ENCODE measurements around the gene EXTL1. TPM values are rescaled to one million over a fixed set of nuclear protein-coding genes. Genes with fewer than 3 reads are reported as not detected.

Gene EXTL1
- polyA plus RNA-seq, 1 of the 3 experiments (the other 2 are of a cell fraction), result 0.58 TPM

DNA sequence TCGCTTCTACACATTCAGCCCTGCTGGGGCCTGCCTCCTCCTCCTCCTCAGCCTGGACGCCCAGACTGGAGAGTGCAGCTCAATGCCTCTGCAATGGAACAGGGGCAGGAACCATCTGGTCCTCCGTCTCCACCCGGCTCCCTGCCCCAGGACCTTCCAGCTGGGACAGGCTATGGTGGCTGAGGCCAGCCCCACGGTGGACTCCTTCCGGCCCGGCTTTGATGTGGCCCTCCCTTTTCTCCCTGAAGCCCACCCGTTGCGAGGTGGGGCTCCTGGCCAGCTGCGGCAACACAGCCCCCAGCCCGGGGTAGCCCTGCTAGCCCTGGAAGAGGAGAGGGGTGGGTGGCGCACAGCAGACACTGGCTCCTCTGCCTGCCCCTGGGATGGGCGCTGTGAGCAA is 1.4 kb downstream of the EXTL1 start:
- H3K9me2 ChIP-seq, result no peaks in the 10 kb centered on the region
- no peak overlapping the region for H3K9ac ChIP-seq
- H2AFZ ChIP-seq (ENCODE audit: low read depth), result no peak overlapping the region
- ChIA-PET CTCF (interaction anchor here (0.9 to 2.8 kb wide), 2 partner anchors 12 to 13 kb away, joined by 3 to 12 read pairs; no protein-coding TSS in a partner anchor), POLR2A (no interaction called here)
- no peaks in the 10 kb centered on the region for H3F3A ChIP-seq (replicated peaks; ENCODE audit: insufficient read depth)
- H4K20me1 ChIP-seq (ENCODE audit: insufficient read depth), result no peaks in the 10 kb centered on the region
- H3K27ac ChIP-seq (ENCODE audit: low read depth in 2 of 2, low read length in 1 of 2), result peak overlapping the region in 1 of 2 experiments; percentile 95; a peak in 2 of 4 replicates
- H3K27me3 ChIP-seq (ENCODE audit: insufficient read depth), result no peaks in the 10 kb centered on the region
- H3K4me1 ChIP-seq (ENCODE audit: control insufficient read depth in 1 of 2, insufficient read depth in 2 of 2, low read depth in 1 of 2, low read length in 1 of 2), result peaks cover 0 to 34% of the 10 kb centered on the region in 2 experiments; a peak in 1 of 4 replicates
- 89% methylated on average over 7 of the region's 13 CpGs for WGBS (ENCODE audit: low lambda C conversion rate)
- no peak overlapping the region for H3K4me3 ChIP-seq (ENCODE audit: low read depth in 2 of 2, low read length in 1 of 2)
- no peak for TF ChIP-seq MEF2A (IDR thresholded peaks at IDR 0.05; ENCODE audit: borderline replicate concordance, low read depth)
- no peak for TF ChIP-seq TCF12 (IDR thresholded peaks at IDR 0.05)
- TF ChIP-seq USF1 (IDR thresholded peaks at IDR 0.05; ENCODE audit: borderline replicate concordance, low read depth), result no peak
- TF ChIP-seq TAF1 (IDR thresholded peaks at IDR 0.05; ENCODE audit: borderline replicate concordance, low read depth, low read length), result no peak
- no peak for TF ChIP-seq RFX5 (IDR thresholded peaks at IDR 0.05; ENCODE audit: low read length)
- TF ChIP-seq RCOR1 (IDR thresholded peaks at IDR 0.05; ENCODE audit: low read length), result no peak
- no peak for TF ChIP-seq CHD2 (IDR thresholded peaks at IDR 0.05; ENCODE audit: low read length, partially characterized antibody)
- no peak for TF ChIP-seq GATA2 (CRISPR knock-in tag; IDR thresholded peaks at IDR 0.05)
- no peak for TF ChIP-seq FOXJ3 (CRISPR knock-in tag; IDR thresholded peaks at IDR 0.05)
- H3K9me3 ChIP-seq, result no peaks in the 10 kb centered on the region
- H3K36me3 ChIP-seq (replicated peaks in 1 of 2; ENCODE audit: control insufficient read depth in 1 of 2, insufficient read depth in 2 of 2, low read length in 1 of 2), result no peaks in the 10 kb centered on the region
- H3K79me2 ChIP-seq (ENCODE audit: insufficient read depth), result no peaks in the 10 kb centered on the region
- peak overlapping the region; percentile 71; the same call in 1 of the 2 replicates for H3K4me2 ChIP-seq
- DNase-seq, result no peak

DNA sequence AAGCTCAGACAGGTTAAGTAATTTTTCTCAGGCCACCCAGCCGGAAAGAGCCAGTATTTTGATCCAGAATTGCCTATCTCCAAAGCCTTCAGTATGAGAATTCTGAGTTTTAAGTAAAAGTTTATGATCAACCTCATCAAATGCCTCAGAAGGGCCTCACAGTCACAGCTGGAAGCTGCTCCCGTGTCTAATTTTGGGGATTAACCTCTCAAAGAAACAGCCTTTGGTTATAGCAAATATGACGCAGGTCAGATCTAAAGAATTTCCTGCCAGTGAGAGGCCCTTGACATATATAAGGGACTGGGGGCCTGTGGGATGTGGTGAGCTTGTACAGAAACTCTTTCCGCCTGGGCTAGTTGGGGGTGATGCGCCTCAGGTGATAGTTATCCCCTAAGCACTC is 2.3 kb downstream of the EXTL1 start:
- no peaks in the 10 kb centered on the region for H4K20me1 ChIP-seq (ENCODE audit: insufficient read depth)
- no peaks in the 10 kb centered on the region for H3K9me2 ChIP-seq
- H2AFZ ChIP-seq (ENCODE audit: low read depth), result no peak overlapping the region
- H3K9me3 ChIP-seq, result no peaks in the 10 kb centered on the region
- peak overlapping the region; percentile 11; the same call in 1 of the 2 replicates for H3K4me2 ChIP-seq
- ChIA-PET CTCF (interaction anchor here (0.9 to 2.8 kb wide), 3 partner anchors 11 to 146 kb away, joined by 3 to 12 read pairs (median 4); partner anchors contain the start of gene ZNF593), POLR2A (no interaction called here)
- no peaks in the 10 kb centered on the region for H3K27me3 ChIP-seq (ENCODE audit: insufficient read depth)
- WGBS (ENCODE audit: low lambda C conversion rate), result 94% methylated on average over 5 of the region's 5 CpGs
- no peaks in the 10 kb centered on the region for H3K36me3 ChIP-seq (replicated peaks in 1 of 2; ENCODE audit: control insufficient read depth in 1 of 2, insufficient read depth in 2 of 2, low read length in 1 of 2)
- no peaks in the 10 kb centered on the region for H3F3A ChIP-seq (replicated peaks; ENCODE audit: insufficient read depth)
- H3K79me2 ChIP-seq (ENCODE audit: insufficient read depth), result no peaks in the 10 kb centered on the region
- no peak overlapping the region for H3K4me3 ChIP-seq (ENCODE audit: low read depth in 2 of 2, low read length in 1 of 2)
- peaks cover 0 to 34% of the 10 kb centered on the region in 2 experiments; a peak in 1 of 4 replicates for H3K4me1 ChIP-seq (ENCODE audit: control insufficient read depth in 1 of 2, insufficient read depth in 2 of 2, low read depth in 1 of 2, low read length in 1 of 2)
- no peak for DNase-seq
- no peak overlapping the region for H3K27ac ChIP-seq (ENCODE audit: low read depth in 2 of 2, low read length in 1 of 2)
- H3K9ac ChIP-seq, result no peak overlapping the region
- TF ChIP-seq YY1 (IDR thresholded peaks at IDR 0.05; ENCODE audit: low read depth) (no peak), RCOR1 (IDR thresholded peaks at IDR 0.05; ENCODE audit: low read length) (no peak), CTCF (IDR thresholded peaks at IDR 0.05) (no peak), USF2 (IDR thresholded peaks at IDR 0.05; ENCODE audit: borderline replicate concordance, low read depth, low read length) (no peak), TEAD4 (IDR thresholded peaks at IDR 0.05; ENCODE audit: borderline replicate concordance, insufficient read depth) (no peak), MXI1 (IDR thresholded peaks at IDR 0.05; ENCODE audit: low read depth, low read length) (no peak), POLR2AphosphoS5 (IDR thresholded peaks at IDR 0.05; ENCODE audit: low read depth, low read length) (no peak), RAD21 (IDR thresholded peaks at IDR 0.05; ENCODE audit: low read length) (no peak), USF1 (IDR thresholded peaks at IDR 0.05; ENCODE audit: borderline replicate concordance, low read depth) (no peak), JUND (IDR thresholded peaks at IDR 0.05) (no peak), FOXJ3 (CRISPR knock-in tag; IDR thresholded peaks at IDR 0.05) (no peak), SMC3 (IDR thresholded peaks at IDR 0.05; ENCODE audit: low read depth, low read length) (no peak), ELF1 (IDR thresholded peaks at IDR 0.05) (no peak), FOSL2 (IDR thresholded peaks at IDR 0.05; ENCODE audit: borderline replicate concordance, low read depth) (no peak), NRF1 (IDR thresholded peaks at IDR 0.05; ENCODE audit: low read depth, low read length) (no peak)
- TF ChIP-seq, protein P1, sequence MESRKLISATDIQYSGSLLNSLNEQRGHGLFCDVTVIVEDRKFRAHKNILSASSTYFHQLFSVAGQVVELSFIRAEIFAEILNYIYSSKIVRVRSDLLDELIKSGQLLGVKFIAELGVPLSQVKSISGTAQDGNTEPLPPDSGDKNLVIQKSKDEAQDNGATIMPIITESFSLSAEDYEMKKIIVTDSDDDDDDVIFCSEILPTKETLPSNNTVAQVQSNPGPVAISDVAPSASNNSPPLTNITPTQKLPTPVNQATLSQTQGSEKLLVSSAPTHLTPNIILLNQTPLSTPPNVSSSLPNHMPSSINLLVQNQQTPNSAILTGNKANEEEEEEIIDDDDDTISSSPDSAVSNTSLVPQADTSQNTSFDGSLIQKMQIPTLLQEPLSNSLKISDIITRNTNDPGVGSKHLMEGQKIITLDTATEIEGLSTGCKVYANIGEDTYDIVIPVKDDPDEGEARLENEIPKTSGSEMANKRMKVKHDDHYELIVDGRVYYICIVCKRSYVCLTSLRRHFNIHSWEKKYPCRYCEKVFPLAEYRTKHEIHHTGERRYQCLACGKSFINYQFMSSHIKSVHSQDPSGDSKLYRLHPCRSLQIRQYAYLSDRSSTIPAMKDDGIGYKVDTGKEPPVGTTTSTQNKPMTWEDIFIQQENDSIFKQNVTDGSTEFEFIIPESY (IDR thresholded peaks at IDR 0.05; ENCODE audit: borderline replicate concordance, low read depth), result no peak

All from SK-N-SH (cell line).